ENCODE data around the gene ENTPD2. TPM values are rescaled to one million over a fixed set of nuclear protein-coding genes. Genes with fewer than 3 reads are reported as not detected.
A peak's percentile ranks its signal among the peaks of the same experiment; 100 is the strongest.

The ENTPD2 gene
- total and polyA plus RNA-seq, 9 of the 15 experiments (the other 6 are each of a cell fraction or from before 2014, with no cell fraction given) = 0.04 to 0.60 (median 0.14) TPM; not detected in 4

GRCh38 chr9:137083394-137084004, 29.6 kb upstream of the ENTPD2 start:
- DNase-seq (ENCODE audit: extremely low read depth in 1 of 4, low spot score in 3 of 4) (peak; percentile 52 to 80 (median 58)), ATAC-seq (no peak)
- no peak overlapping the region for H3K4me3 ChIP-seq
- TF ChIP-seq ARID1B (IDR thresholded peaks at IDR 0.05) (peak; percentile 63), CUX1 (CRISPR knock-in tag; IDR thresholded peaks at IDR 0.05) (0 out of 2 replicates have a peak, but pooled peaks have one; percentile 36), NFE2 (IDR thresholded peaks at IDR 0.05; ENCODE audit: low read depth) (peak; percentile 43; the same call in 1 of the 2 replicates), ZC3H11A (IDR thresholded peaks at IDR 0.05; ENCODE audit: low read depth, low read length) (no peak), ZNF76 (CRISPR knock-in tag; IDR thresholded peaks at IDR 0.05; ENCODE audit: borderline replicate concordance) (no peak), MAFF (IDR thresholded peaks at IDR 0.05; ENCODE audit: low read length) (0 out of 2 replicates have a peak, but pooled peaks have one; percentile 29), FOS (IDR thresholded peaks at IDR 0.05; ENCODE audit: extremely low read depth, insufficient read length) (peak; percentile 26), KAT2B (IDR thresholded peaks at IDR 0.05; ENCODE audit: low read depth, low read length) (no peak), KLF6 (CRISPR knock-in tag; IDR thresholded peaks at IDR 0.05; ENCODE audit: borderline replicate concordance) (no peak), ZNF436 (CRISPR knock-in tag; IDR thresholded peaks at IDR 0.05) (no peak), ARID4B (CRISPR knock-in tag; IDR thresholded peaks at IDR 0.05) (0 out of 2 replicates have a peak, but pooled peaks have one; percentile 32)

More at GRCh38 chr9:137083394-137084004, 29.6 kb upstream of the ENTPD2 start:
- in situ Hi-C loops (cut with MboI) (no loop called here), intact Hi-C loops (cut with micrococcal nuclease) (no loop called here)
- H3K9me1 ChIP-seq (ENCODE audit: control insufficient read depth, insufficient read depth, low read length) = no peaks in the 10 kb centered on the region
- peak; percentile 95 for FAIRE-seq
- H3K9ac ChIP-seq (ENCODE audit: insufficient read depth in 1 of 2, low read depth in 2 of 2, low read length in 2 of 2) = peak overlapping the region; percentile 26 to 88; a peak in 3 of 4 replicates
- no peaks in the 10 kb centered on the region for H3K9me3 ChIP-seq (replicated peaks; ENCODE audit: control insufficient read depth, insufficient read depth, low read depth, low read length)
- H3K36me3 ChIP-seq (ENCODE audit: control insufficient read depth, insufficient read depth, low read length) = peaks cover 13% of the 10 kb centered on the region
- H3K4me2 ChIP-seq (ENCODE audit: insufficient read depth, low read length) = peak overlapping the region; percentile 58
- H3K27ac ChIP-seq (ENCODE audit: extremely low read depth, low read depth, low read length) = peak overlapping the region; percentile 63; the same call in 2 of the 3 replicates
- BruUV-seq (replicated peaks) = no TSS peak
- CTCF ChIA-PET (ENCODE audit: low intra/inter-chr PET ratio) = no interaction called here
- H4K20me1 ChIP-seq (replicated peaks; ENCODE audit: control insufficient read depth, insufficient read depth, low read length) = no peaks in the 10 kb centered on the region
- peak overlapping the region; percentile 80 for H2AFZ ChIP-seq (ENCODE audit: low read depth, low read length)
- peaks cover 32 to 82% of the 10 kb centered on the region in 2 experiments; a peak in 4 of 5 replicates for H3K4me1 ChIP-seq (replicated peaks in 1 of 2; ENCODE audit: control insufficient read depth in 2 of 2, insufficient read depth in 2 of 2, low read length in 2 of 2)
- WGBS (ENCODE audit: insufficient coverage, low coverage, missing lambda C conversion rate) = 33% methylated on average over 11 of the region's 12 CpGs
- no peaks in the 10 kb centered on the region for H3K27me3 ChIP-seq (ENCODE audit: control insufficient read depth in 2 of 2, insufficient read depth in 2 of 2, low read length in 2 of 2)
- peaks cover 24% of the 10 kb centered on the region; the same call in 2 of the 3 replicates for H3K79me2 ChIP-seq (ENCODE audit: control insufficient read depth, insufficient read depth, low read length)
- POLR2A ChIA-PET = interaction anchor here (0.6 to 2.6 kb wide), 6 partner anchors 8 to 157 kb away, joined by 3 to 14 read pairs (median 3); partner anchors contain the start of genes SAPCD2 and TUBB4B

Measured in K562 (cell line).